Activated CD8-positive, alpha-beta memory T cell treated with anti-CD3 and anti-CD28 coated beads, Interleukin-2, amount 50 U/mL, for 48 hours (primary cell): ENCODE data around the gene OR5H1.
"Not testable (repeated sequence)": the region's sequence is repeated elsewhere in the genome, so short reads cannot be mapped to it uniquely, and the experiment has no call there.

Experiments
- DNase-seq: peaks from one replicate; pipeline ENCODE4 v3.0.0-alpha.2; 2020

The OR5H1 gene

GRCh38 chr3:98130421-98130820, at the start of gene OR5H1:
OR5H1 (plus strand) TSS chr3:98130721; CDS start chr3:98132698, 1,977 bp downstream.
- DNase-seq = no peak

DNA sequence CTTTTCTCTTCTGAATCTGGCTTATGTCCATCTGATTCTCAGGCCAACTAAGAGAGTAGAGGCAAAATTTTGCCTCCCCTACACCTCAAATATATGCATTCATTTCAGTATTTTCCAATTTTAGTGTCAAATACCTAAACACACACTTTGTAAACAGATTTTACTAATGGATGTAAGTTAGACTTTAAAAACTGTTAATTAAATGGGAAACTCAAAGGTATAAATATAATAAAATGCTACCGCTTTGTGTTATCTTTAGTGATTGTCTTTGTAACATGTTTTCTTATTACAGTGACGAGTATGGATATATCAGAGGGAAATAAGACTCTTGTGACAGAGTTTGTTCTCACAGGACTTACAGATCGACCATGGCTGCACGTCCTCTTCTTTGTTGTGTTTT, 43.6 kb upstream of the OR5H1 start, which contains the start of gene OR5AC2:
OR5AC2 (plus strand) TSS at position 301 of the 400 bp plus-strand sequence; CDS start at position 301, 0 bp downstream.
- no peak for DNase-seq

DNA sequence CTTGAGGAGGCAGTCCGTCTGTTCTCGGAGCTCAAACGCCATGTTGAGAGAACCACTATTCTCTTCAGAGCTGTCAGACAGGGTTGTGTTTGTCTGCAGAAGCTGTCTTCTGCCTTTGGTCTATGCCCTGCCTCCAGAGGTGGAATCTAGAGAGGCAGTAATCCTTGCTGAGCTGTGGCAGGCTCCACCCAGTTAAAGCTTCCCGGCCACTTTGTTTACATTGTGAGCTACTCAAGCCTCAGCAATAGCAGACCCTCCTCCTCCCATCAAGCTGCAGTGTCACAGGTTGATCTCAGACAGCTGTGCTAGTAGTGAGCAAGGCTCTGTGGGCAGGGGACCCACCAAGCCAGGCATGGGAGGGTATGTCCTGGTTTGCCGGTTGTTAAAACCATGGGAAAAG, 34.6 kb upstream of the OR5H1 start:
- no peak for DNase-seq

DNA sequence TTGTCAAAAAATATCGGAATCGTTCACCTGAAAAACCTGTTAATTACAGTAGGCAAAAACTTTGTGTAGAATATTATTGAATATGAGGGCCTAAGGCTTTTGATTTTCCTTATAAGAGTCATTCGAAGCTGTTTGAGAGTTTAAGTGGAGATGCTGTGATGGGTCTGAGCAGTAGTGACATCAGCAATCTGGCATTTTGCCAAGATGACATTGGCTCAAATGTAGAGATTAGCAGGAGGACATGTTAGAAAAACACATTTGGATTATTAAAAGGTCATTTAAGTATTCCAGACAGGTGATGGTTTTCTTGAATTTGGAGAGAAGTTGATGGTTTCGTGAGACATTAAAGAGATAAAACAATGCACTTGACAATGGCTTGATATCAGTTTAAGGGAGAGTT, 30.7 kb upstream of the OR5H1 start:
- DNase-seq = no peak

DNA sequence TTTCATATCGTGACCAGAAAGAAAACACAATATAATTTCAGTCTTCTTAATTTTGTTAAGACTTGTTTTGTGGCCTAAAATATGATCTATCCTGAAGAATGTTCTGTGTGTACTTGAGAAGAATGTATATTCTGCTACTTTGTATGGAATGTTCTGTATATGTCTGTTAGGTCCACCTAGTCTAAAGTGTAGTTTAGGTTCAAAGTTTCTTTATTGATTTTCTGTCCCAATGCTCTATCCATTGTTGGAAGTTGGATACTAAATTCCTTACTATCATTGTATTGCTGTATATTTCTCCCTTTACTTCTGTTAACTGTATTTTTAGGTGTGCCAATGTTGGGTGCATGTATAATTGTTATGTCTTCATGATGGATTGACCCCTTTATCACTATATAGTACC, 22.4 kb upstream of the OR5H1 start:
- DNase-seq = no peak

DNA sequence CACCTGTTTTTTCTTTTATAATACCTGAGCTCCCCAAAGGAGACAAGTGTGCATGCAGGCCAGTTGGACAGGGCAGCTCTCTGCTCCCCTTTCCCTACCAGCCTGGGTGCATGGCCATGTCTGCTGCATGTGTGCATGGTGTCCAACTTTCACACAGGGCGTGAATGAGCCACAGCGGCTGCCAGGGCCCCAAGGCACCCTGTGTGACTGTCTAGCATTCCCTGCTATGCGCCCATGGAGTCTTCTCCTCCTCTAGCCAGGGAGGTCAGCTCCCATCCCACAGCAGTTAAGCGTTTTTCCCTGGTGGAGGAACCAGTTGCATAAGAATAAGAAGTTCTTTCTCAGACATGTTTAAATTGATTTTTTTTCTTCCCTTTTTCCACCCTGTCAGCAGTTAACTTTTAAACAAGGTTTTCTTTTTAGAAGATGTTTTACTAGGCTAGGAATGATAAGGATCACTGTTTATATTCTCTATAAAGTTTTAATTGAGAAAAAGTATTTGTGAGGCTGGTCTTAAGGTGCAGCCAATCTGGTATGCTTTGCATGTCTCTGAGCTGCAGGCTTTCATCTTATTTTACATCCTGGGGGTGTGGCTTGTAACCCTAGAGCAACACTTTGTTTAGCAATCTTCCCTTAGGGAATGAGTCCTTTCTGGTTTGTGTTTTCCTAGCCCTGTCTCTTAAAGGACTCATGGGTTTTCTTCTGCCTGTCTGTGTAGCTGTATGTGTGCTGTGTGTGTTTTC, 20.5 kb upstream of the OR5H1 start:
- no peak for DNase-seq

DNA sequence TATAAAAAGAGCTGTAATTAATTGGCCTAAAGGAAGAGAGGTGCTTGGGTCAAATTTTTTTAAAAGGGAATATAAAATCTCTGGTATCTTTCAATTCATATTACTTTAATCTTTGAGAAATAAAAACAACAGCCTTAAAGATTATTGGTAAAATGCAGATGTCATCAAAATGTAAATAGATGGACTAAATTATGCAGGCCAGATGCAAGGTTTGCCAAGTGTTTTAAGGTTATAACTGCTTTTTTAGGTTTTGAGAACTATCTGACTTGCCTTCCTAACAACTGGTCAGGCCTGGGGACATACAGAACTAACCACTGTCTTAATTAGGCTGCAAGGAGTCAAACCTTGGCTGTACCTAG, 20.0 kb upstream of the OR5H1 start:
- no peak for DNase-seq

DNA sequence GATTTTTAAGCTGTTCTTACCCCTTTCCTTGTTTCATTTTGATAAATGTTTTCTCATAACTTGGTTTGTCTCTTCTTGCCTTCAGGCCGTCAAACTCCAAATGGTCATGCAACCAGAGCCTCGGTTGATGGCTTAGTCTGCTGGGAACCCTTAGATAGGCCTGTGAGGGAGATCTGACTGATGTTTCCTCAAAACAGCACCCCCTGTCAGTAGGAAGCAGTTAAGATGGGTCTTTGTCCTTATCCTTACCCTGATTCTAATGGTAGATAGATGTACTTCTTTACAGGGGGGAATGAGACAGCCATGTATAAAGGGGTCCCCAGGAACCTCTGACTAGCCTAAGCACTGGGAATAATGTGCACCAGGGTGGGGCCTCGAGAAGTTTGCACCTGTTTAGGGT, 16.3 kb upstream of the OR5H1 start:
- DNase-seq = no peak

DNA sequence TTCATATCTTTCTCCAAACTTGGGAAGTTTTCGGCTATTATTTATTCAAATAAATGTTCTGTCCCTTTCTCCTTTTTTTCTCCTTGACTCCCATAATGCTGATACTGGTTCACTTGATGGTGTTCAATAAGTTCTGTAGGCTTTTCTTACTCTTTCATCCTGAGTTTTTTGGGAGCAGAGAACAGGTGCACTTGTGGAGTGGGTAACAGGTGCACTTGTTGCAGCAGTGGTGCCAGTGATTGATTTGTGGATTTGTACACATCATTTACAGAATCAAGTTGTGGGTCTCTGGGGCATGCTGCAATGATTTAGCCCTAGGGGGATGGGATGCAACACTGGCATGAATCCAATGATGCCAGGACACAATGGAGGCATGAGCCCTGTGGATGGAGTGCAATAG, 14.8 kb upstream of the OR5H1 start:
- no peak for DNase-seq

DNA sequence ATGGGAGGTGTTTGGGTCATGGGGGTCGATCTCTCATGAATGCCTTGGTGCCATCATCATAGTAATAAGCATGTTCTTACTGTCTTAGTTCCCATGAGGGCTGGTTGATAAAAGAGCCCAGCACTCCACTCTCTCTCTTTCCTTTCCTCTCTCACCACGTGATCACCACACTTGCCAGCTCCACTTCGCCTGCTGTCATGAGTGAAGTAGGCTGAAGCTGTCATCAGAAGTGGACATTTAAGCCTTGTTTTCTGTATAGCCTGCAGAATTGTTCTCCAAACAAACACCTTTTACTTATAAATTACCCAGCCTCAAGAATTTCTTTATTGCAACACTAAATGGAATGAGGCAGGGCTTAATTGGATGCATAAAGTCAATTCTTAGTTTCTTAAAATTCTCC, 6.1 kb downstream of the OR5H1 start:
- no peak for DNase-seq

DNA sequence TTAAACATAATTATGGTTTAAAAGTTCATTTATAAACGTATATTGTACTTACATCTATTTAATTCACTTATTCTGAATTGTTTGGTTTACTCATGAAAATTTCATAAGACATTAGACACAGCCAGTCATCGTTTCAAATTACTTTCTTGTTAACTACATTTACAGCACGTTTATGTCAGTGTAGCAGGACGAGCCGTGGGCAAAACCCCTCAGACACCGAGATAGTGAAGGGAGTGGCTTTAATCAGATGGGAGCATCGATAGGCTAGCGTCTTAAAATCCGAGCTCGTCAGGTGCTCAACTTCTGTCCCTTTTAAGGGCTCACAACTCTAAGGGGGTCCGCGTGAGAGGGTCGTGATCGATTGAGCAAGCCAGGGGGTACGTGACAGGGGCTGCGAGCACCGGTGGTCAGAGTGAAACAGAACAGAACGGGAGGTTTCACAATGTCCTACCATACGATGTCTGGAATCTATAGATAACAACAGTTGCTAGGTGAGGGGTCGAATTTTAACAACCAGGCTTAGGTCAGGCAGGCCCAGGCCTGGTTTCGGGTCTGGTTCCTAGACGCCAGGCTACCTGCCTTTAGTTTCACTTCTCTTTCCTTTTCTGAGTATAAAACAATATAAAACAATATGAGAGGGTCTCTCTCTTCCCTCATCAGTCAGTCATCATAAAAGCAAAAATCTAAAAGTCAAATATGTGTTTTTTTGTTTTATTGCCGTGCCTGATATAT, 7.5 kb downstream of the OR5H1 start:
- not testable (repeated sequence) for DNase-seq

GRCh38 chr3:98140531-98140930, 10.0 kb downstream of the OR5H1 start:
- DNase-seq = no peak

DNA sequence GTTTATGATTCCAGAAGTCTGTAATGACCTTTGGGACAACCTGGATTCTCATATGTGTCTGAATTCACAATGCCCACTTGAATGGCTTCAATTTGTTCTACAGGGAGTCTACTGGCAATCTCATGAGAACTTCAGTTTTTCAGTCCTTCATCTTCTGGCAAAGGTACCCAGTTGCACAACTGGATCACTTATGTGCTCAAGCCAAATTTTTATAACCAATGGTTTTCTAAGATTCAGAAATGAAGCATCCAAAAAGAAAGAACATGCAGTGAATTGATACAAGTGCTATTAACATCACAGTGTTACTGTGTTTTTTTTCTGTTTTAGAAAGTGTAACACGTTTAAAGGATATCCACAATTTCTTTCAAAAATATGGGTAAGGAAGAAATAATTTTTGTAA, 16.7 kb downstream of the OR5H1 start, which contains the start of gene OR5H14:
OR5H14 (plus strand) TSS at position 301 of the 400 bp plus-strand sequence. CDS start 1,907 bp downstream, outside the sequence.
- DNase-seq = no peak

DNA sequence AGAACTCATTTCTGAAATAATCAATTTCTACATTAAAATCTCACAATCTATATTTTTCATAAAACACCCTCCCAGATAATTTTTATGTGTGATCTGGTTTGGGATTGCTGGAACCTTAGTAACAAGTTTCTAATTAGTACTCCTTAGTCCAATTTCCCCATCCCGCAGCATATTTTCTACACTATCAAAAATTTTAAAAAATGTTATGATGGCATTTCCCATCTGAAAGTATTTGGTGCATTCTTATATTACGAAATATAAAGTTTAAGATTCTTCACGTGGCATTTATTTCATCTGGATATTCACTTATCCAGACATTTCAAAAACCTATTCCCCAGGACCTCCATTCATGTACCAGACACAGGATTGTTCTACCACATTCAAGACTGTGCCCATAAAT, 18.2 kb downstream of the OR5H1 start:
- DNase-seq = no peak

DNA sequence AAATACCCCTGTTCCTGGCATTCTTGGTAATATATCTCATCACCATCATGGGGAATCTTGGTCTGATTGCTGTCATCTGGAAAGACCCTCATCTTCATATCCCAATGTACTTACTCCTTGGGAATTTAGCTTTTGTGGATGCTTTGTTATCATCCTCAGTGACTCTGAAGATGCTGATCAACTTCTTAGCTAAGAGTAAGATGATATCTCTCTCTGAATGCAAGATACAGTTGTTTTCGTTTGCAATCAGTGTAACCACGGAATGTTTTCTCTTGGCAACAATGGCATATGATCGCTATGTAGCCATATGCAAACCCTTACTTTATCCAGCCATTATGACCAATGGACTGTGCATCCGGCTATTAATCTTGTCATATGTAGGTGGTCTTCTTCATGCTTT, 18.9 kb downstream of the OR5H1 start:
- DNase-seq = not testable (repeated sequence)

DNA sequence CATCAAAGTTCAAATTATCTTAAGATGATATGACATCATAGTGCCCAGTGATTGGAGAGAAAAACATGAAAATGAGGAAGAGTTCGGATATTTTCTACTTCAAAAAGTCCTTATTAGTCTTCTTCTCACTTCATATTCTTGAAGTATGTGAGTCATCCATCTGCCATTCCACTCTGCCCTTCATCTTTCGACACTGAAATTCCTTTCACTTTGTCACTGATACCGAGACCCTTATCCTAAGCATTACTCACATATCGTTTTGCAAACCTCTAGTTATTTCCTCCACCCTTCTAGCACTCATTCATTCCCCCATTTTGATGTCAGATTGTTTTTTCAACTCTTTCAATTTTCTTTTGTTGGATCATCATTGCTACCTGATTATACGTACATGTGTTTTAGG, 20.7 kb downstream of the OR5H1 start:
- DNase-seq = no peak

DNA sequence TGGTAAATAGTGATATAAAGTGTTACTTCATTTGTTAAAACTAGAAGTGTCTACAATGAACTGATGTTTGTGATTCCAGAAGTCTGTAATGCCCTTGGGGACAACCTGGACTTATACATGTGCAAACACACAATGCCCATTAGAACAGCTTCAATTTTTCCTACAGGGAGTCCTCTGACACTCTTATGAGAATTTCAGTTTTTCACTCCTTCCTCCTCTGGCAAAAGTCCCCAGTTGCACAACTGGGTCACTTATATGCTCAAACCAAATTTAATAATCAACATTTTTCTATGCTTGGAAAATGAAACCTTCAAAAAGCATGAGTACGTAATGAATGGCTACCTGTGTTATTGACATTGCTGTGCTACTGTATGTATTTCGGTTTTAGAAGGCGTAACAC, 35.9 kb downstream of the OR5H1 start, which contains the start of gene OR5H15:
OR5H15 (plus strand) TSS at position 301 of the 400 bp plus-strand sequence. CDS start 2,004 bp downstream, outside the sequence.
- no peak for DNase-seq

DNA sequence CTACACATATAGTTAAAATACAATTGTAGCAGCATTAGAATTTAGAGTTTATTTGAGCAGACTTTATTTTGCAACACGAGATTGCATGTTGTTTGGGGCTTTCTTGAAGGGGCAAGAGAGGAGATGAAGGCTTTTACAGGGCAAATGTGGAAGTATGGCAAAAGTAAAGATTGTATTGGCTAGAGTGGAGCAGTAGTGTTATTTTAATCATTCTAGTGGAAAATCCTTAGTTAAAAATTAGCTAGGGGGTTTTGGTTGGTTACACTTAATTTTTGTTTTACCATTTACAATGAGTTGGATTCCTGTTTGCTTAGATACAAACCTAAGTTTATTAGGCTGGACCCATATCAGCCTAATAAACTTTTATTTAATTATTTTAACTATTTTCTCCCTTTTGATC, 40.5 kb downstream of the OR5H1 start:
- no peak for DNase-seq

GRCh38 chr3:98172621-98173020, 42.1 kb downstream of the OR5H1 start:
- no peak for DNase-seq

GRCh38 chr3:98180319-98180890, 49.9 kb downstream of the OR5H1 start:
- DNase-seq = no peak

DNA sequence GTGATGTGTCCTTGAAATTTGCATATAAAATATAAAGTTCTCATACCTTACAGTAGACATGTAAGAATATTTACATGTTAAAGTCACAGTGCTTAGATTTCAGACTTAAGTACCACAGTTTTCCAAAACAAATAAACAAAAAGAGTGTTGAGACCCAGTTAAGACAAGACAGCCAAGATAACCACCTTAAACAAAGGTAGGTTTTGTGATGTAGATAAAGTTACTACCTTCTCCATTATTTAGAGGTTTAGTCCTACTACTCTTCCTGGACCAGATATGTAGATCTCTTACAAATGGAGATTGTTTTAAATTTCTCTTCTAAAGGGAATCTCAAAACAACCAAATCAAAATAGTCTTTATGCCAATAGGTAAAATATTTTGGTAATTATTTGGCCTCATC, 51.7 kb downstream of the OR5H1 start:
- DNase-seq = no peak

GRCh38 chr3:98185180-98185579, 54.7 kb downstream of the OR5H1 start:
- DNase-seq = no peak
